Mononuclear cell (primary cell): ENCODE measurements around the gene KEAP1. TPM values are rescaled to one million over a fixed set of nuclear protein-coding genes. Genes with fewer than 3 reads are reported as not detected.
A peak's percentile ranks its signal among the peaks of the same experiment; 100 is the strongest.

Experiments used
- H3K27me3 ChIP-seq: 2 replicates; pipeline ENCODE4 v1.6.0; 2011; ENCODE audit warnings: low read length, control low read depth; ENCODE audit not compliant: insufficient read depth
- H3K4me1 ChIP-seq: 2 replicates; pipeline ENCODE4 v1.5.1; 2011; ENCODE audit warnings: mild to moderate bottlenecking, low read length, control low read depth; ENCODE audit not compliant: insufficient read depth
- H3K4me3 ChIP-seq: 2 replicates; pipeline ENCODE4 v1.5.1; 2011; ENCODE audit warnings: mild to moderate bottlenecking, low read length, moderate library complexity
- H3K9me3 ChIP-seq: 2 replicates; pipeline ENCODE4 v1.5.1; 2011; ENCODE audit warnings: low read depth, mild to moderate bottlenecking, control low read depth, low read length
- total RNA-seq: library from RNA; depleted of rRNA; stranded (reverse); fragments of >200 nt; gene quantifications from one replicate; pipeline ENCODE4 v1.2.3, GENCODE V29; 2012

Gene KEAP1
- total RNA-seq, 1 donor: 10.4 TPM

DNA sequence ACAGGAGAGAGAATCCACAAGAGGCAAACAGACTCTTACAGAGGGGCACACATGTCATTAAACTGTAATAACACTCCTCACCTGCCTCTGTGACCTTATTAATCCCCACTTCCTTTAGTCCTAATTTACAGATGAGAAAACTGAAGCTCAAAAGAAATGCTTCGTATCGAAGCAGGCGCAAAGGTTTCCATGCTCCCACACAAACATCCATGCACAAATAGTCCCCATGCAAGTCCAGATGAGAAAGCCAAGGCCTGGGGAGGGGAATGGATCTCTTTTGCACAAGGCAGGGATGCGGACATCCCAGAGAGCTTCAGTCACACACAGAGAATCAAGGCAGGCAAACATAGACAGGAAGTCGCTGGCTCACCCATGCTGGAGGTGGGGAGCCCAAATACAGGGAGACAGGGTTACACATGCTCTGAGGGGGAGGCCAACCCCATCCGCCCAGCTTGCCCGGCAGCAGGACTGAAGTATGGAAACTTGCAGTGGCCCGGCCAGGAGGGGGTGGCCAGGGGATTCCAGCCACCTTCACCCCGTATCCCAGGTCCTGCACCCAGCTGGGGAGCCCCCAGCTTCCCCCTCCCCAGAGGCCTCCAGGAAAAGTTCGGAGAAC is 13.6 kb upstream of the KEAP1 start:
- peak overlapping the region; percentile 50 for H3K4me3 ChIP-seq
- H3K27me3 ChIP-seq: peaks cover 72% of the 10 kb centered on the region
- peaks cover 66% of the 10 kb centered on the region for H3K4me1 ChIP-seq
- no peaks in the 10 kb centered on the region for H3K9me3 ChIP-seq

DNA sequence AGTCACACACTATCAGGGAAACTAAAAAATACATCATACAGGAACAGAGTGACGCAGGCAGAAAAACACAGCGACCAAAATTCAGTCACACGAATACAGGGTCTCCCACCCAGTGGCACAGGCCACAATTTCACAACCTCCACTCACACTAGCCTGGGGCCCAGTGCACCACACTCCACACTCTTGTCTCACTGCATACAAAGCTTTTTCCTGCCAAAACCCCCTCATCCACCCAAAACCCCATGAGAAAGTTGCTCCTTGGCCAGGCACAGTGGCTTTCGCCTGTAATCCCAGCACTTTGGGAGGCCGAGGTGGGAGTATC is 12.9 kb upstream of the KEAP1 start:
- no peaks in the 10 kb centered on the region for H3K9me3 ChIP-seq
- H3K4me1 ChIP-seq: peaks cover 60% of the 10 kb centered on the region
- peak overlapping the region; percentile 50 for H3K4me3 ChIP-seq
- peaks cover 72% of the 10 kb centered on the region for H3K27me3 ChIP-seq

GRCh38 chr19:10514211-10515145 is 11.3 kb upstream of the KEAP1 start:
- H3K27me3 ChIP-seq: peaks cover 68% of the 10 kb centered on the region
- H3K4me1 ChIP-seq: peaks cover 68% of the 10 kb centered on the region

DNA sequence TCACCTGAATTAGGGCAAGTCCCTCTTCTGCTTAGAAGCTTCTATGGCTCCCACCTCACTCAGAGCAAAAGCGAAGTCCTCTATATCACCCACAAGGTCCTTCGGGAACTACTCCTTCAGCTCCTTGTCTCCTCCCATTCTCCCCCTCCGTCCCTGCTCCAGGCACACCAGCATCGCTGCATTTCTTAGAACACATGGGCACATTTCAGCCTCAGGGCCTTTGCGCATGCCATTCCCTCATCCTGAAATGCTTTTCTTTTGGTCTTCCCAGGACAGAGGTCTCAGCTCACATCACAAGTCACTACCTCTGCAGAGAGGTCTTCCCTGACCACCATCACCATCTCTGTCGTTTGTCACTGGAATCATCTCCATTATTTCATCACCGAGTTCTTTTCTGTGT is 10.1 kb upstream of the KEAP1 start:
- Histone ChIP-seq H3K4me3 (no peak overlapping the region), H3K27me3 (peaks cover 56% of the 10 kb centered on the region), H3K9me3 (no peaks in the 10 kb centered on the region), H3K4me1 (peaks cover 56% of the 10 kb centered on the region)

More at GRCh38 chr19:10514211-10515145, 11.3 kb upstream of the KEAP1 start:
- no peaks in the 10 kb centered on the region for H3K9me3 ChIP-seq
- peak overlapping the region; percentile 15 for H3K4me3 ChIP-seq

DNA sequence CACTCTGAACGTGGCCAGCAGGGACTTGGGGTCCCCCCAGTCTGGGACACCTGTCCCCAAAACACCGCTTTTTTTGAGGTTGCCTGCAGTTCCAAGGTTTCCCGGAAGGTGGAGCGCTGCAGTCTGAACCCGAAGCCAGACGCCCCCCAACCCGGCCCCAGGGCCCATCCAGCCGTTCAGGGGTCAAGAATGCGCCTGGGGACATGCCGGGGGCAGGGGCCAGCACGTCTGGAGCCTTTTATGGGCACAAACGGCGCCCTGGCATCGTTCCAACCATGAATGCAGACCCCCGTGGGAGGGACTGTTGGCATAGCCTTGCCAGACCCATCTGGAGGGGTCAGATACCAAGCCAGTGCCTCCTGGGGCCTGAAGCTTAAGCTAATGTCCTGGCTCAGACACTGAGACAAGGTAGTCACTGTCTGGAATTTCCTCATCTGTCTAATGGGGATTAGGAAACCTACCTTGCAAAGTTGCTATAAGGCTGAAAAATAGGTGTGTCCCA is 7.2 kb upstream of the KEAP1 start:
- H3K4me3 ChIP-seq: no peak overlapping the region
- H3K9me3 ChIP-seq: no peaks in the 10 kb centered on the region
- H3K27me3 ChIP-seq: peaks cover 27% of the 10 kb centered on the region
- peaks cover 49% of the 10 kb centered on the region for H3K4me1 ChIP-seq

DNA sequence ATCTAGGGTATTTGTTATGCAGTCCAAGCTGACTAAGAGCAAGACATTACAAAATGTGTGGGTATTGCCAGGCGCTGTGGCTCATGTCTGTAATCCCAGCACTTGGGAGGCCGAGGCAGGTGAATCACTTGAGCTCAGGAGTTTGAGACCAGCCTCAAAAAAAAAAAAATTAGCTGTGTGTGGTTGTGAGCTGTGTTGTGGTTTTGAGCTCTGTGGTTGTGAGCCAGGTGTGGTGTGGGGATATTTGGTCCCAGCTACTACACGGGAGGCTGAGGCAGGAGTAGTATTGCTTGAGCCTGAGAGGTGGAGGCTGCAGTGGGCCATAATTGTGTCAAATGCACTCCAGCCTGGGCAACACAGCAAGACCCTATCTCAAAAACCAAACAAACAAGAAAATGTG is 5.6 kb upstream of the KEAP1 start:
- H3K4me1 ChIP-seq: peaks cover 40% of the 10 kb centered on the region
- no peaks in the 10 kb centered on the region for H3K9me3 ChIP-seq
- H3K27me3 ChIP-seq: peaks cover 10% of the 10 kb centered on the region
- no peak overlapping the region for H3K4me3 ChIP-seq

- peaks cover 39% of the 10 kb centered on the region for H3K4me1 ChIP-seq
- no peaks in the 10 kb centered on the region for H3K9me3 ChIP-seq
- H3K27me3 ChIP-seq: peaks cover 4% of the 10 kb centered on the region
- H3K4me3 ChIP-seq: no peak overlapping the region
Observed at GRCh38 chr19:10508036-10508435, 4.9 kb upstream of the KEAP1 start.

DNA sequence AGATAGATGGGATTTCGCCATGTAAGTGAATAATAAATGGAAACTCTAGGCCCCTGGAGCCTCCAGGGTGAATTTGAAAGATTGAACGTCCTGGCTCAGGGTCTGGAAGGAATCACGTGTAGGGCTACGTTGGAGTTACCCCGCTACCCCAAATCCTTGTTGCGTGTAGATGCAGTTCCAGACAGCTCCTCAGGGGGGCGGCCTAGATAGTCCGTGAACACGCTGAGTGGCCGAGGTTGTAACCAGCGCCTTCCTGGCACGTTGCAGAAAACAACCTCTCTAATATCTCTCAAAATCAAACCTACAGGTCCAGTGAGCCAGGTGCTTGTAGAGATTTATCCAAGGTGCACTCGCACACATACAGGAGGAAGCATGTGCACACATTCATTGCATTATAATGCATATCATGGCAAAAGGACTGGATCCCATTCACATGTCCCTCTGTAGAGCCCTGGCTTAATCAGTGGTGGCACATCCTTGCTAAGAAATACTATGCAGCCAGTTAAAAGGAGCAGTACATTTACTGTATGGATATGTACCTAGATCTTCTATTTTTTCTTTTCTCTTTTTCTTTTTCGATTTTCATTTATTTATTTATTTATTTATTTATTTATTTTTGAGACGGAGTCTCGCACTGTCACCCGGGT is 2.5 kb upstream of the KEAP1 start:
- Histone ChIP-seq H3K9me3 (no peaks in the 10 kb centered on the region), H3K4me3 (no peak overlapping the region), H3K4me1 (peaks cover 35% of the 10 kb centered on the region), H3K27me3 (no peaks in the 10 kb centered on the region)

DNA sequence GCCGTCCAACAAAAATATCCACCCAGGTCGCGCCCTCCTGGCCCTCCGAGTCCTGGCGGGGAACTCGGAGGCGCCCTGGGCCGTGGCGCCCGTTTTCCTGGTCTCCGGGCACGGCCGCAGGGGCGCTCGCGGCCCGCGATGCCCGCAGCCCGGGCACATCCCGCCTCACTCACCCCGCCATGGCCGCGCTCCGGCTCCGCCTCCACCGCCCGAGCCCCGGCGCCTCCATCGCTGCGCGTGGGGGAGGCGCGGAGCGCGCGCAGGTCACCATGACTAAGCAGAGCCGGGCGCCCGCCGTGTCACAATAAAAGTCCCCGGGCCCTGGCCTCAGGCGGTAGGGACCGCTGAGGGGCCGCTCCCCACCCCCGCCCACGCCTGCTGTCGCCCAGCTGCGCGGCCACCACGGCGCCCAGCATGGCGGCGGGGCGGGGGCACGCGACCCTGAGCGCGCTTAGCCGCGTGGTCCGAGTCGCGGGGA is 593 bp downstream of the KEAP1 start:
- Histone ChIP-seq H3K4me1 (peaks cover 39% of the 10 kb centered on the region), H3K27me3 (no peaks in the 10 kb centered on the region), H3K4me3 (peak overlapping the region; percentile 87), H3K9me3 (no peaks in the 10 kb centered on the region)

GRCh38 chr19:10501971-10502523 is 1.1 kb downstream of the KEAP1 start:
- no peaks in the 10 kb centered on the region for H3K9me3 ChIP-seq
- no peaks in the 10 kb centered on the region for H3K27me3 ChIP-seq
- peaks cover 39% of the 10 kb centered on the region for H3K4me1 ChIP-seq
- peak overlapping the region; percentile 87 for H3K4me3 ChIP-seq

DNA sequence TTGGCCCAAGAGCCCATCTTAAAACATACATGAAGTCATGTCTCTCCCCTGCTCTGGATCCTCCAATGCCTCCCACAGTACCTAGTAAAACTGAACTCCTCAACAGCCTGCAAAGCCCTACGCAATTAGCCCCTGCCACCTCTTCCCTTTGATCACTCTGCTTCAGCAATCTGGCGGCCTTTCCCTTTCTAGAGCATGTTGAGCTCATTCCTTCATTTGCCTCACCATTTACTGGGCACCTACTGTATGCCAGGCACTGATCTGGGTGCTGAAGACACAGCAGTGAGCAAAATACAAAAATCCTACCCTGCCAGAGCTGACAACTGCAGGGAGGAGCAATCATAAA is 2.9 kb downstream of the KEAP1 start:
- H3K27me3 ChIP-seq: no peaks in the 10 kb centered on the region
- no peak overlapping the region for H3K4me3 ChIP-seq
- H3K4me1 ChIP-seq: peaks cover 32% of the 10 kb centered on the region
- no peaks in the 10 kb centered on the region for H3K9me3 ChIP-seq

- H3K27me3 ChIP-seq: no peaks in the 10 kb centered on the region
- H3K4me3 ChIP-seq: no peak overlapping the region
- H3K9me3 ChIP-seq: no peaks in the 10 kb centered on the region
- H3K4me1 ChIP-seq: peaks cover 32% of the 10 kb centered on the region
Observed at GRCh38 chr19:10499550-10500246, 3.5 kb downstream of the KEAP1 start.

- H3K4me1 ChIP-seq: peaks cover 27% of the 10 kb centered on the region
- H3K27me3 ChIP-seq: no peaks in the 10 kb centered on the region
- H3K9me3 ChIP-seq: no peaks in the 10 kb centered on the region
- H3K4me3 ChIP-seq: no peak overlapping the region
Observed at GRCh38 chr19:10497371-10497770, 5.8 kb downstream of the KEAP1 start.

- Histone ChIP-seq H3K4me3 (no peak overlapping the region), H3K27me3 (no peaks in the 10 kb centered on the region), H3K4me1 (no peaks in the 10 kb centered on the region), H3K9me3 (no peaks in the 10 kb centered on the region)
Observed at GRCh38 chr19:10491472-10492047, 11.6 kb downstream of the KEAP1 start.
